ENCODE measurements around the gene ERCC4. TPM values are rescaled to one million over a fixed set of nuclear protein-coding genes. Genes with fewer than 3 reads are reported as not detected.

Gene ERCC4
- total RNA-seq, 1 experiment from 2014 or later, result 7.1 TPM

DNA sequence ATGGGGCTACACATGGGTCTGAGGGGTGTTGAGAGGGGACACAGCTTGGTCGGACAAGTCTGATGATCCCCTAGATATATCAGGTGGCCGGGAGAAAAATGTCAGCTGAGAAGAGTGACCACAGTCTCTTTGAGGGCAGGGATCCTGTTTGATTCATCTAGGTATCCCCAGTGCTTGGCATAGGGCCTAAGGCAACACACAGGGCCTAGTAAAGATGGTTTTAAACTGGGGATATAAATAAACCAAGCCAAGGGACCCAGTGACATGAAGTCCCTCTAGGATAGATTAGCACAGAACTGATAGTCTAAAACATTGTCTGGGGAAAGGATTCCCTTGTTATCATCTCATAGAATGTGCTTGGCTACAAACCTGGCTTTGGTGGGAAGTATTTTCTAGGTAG is 1.4 kb downstream of the ERCC4 start:
- no peaks in the 10 kb centered on the region for H3K27me3 ChIP-seq (replicated peaks; ENCODE audit: control insufficient read depth, insufficient read depth, low read length)
- POLR2A ChIA-PET, result no interaction called here
- H3K36me3 ChIP-seq (ENCODE audit: control insufficient read depth, insufficient read depth, low read length), result no peaks in the 10 kb centered on the region
- CTCF ChIA-PET, result no interaction called here
- H3K36me3 Mint-ChIP-seq (ENCODE audit: insufficient read depth, unreplicated experiment), result peaks cover 5% of the 10 kb centered on the region
- H3K27me3 Mint-ChIP-seq (ENCODE audit: insufficient read depth, unreplicated experiment), result no peaks in the 10 kb centered on the region
- BruUV-seq (replicated peaks), result no TSS peak
- peaks cover 12% of the 10 kb centered on the region for H3K4me1 Mint-ChIP-seq (ENCODE audit: low read depth, unreplicated experiment)
- H3K4me3 Mint-ChIP-seq (ENCODE audit: unreplicated experiment), result peak overlapping the region; percentile 95
- peak overlapping the region; percentile 94 for H3K27ac Mint-ChIP-seq (ENCODE audit: unreplicated experiment)
- no peaks in the 10 kb centered on the region for H3K9me3 Mint-ChIP-seq (ENCODE audit: unreplicated experiment)
- no peaks in the 10 kb centered on the region for H3K4me1 ChIP-seq
- TF ChIP-seq CTCF (IDR thresholded peaks at IDR 0.05; ENCODE audit: insufficient read depth in 1 of 2, low read depth in 1 of 2, low read length in 1 of 2, severe bottlenecking in 1 of 2, unreplicated experiment in 1 of 2), result no peak
- no peaks in the 10 kb centered on the region for H3K9me3 ChIP-seq
- intact Hi-C loops (cut with micrococcal nuclease; ENCODE audit: unreplicated experiment), result loop anchor here (5.0 kb wide), 2 partner anchors 36 to 266 kb away; no protein-coding TSS in a partner anchor
- no peak overlapping the region for H3K4me3 ChIP-seq (ENCODE audit: low read depth, low read length)
- no peak for DNase-seq

DNA sequence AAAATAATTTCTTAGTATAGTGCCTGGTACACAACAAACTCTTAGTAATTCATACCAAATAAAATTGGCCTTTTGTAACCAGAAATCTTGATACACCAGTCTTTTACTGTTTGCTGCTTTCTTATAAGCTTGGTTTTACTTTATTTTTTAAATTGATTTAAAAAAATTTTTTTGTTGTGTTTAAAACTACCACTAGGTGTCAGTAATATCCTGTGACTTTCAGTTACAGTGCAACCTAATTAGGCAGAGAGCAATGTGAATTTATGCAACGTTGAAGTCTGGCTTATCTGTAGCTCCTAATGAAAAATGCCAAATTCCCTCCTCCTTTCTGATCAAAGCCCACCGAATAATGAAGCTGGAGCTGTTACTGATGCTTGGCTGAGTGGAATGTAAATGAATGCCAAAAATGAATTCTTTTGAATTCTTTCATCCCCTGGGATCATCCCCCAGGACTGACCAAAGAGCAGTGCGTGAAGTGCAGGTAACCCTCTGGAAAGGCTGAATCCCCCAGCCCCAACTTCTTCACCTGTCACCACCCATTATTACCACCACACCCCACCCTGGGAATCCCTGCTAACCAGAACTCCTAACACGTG is 3.8 kb downstream of the ERCC4 start:
- CTCF ChIA-PET, result interaction anchor here (1.0 to 1.2 kb wide), 9 partner anchors 10 to 362 kb away, joined by 3 to 11 read pairs (median 5); no protein-coding TSS in a partner anchor
- Mint-ChIP-seq H3K4me1 (ENCODE audit: low read depth, unreplicated experiment) (peaks cover 12% of the 10 kb centered on the region), H3K4me3 (ENCODE audit: unreplicated experiment) (no peak overlapping the region), H3K27me3 (ENCODE audit: insufficient read depth, unreplicated experiment) (no peaks in the 10 kb centered on the region), H3K36me3 (ENCODE audit: insufficient read depth, unreplicated experiment) (peaks cover 5% of the 10 kb centered on the region), H3K9me3 (ENCODE audit: unreplicated experiment) (no peaks in the 10 kb centered on the region), H3K27ac (ENCODE audit: unreplicated experiment) (no peak overlapping the region)
- DNase-seq, result no peak
- intact Hi-C loops (cut with micrococcal nuclease; ENCODE audit: unreplicated experiment), result loop anchor here (1.0 to 5.0 kb wide), 4 partner anchors 34 to 366 kb away; no protein-coding TSS in a partner anchor
- Histone ChIP-seq H3K27me3 (replicated peaks; ENCODE audit: control insufficient read depth, insufficient read depth, low read length) (no peaks in the 10 kb centered on the region), H3K4me1 (no peaks in the 10 kb centered on the region), H3K4me3 (ENCODE audit: low read depth, low read length) (no peak overlapping the region), H3K9me3 (no peaks in the 10 kb centered on the region), H3K36me3 (ENCODE audit: control insufficient read depth, insufficient read depth, low read length) (no peaks in the 10 kb centered on the region)
- TF ChIP-seq CTCF (IDR thresholded peaks at IDR 0.05; ENCODE audit: insufficient read depth in 1 of 2, low read depth in 1 of 2, low read length in 1 of 2, severe bottlenecking in 1 of 2, unreplicated experiment in 1 of 2), result peak; percentile 31 to 53
- POLR2A ChIA-PET, result no interaction called here
- no TSS peak for BruUV-seq (replicated peaks)

- no peak for DNase-seq
- H3K27me3 ChIP-seq (replicated peaks; ENCODE audit: control insufficient read depth, insufficient read depth, low read length), result no peaks in the 10 kb centered on the region
- no peak for TF ChIP-seq CTCF (IDR thresholded peaks at IDR 0.05; ENCODE audit: insufficient read depth in 1 of 2, low read depth in 1 of 2, low read length in 1 of 2, severe bottlenecking in 1 of 2, unreplicated experiment in 1 of 2)
- no peaks in the 10 kb centered on the region for H3K9me3 ChIP-seq
- H3K4me1 Mint-ChIP-seq (ENCODE audit: low read depth, unreplicated experiment), result no peaks in the 10 kb centered on the region
- no peaks in the 10 kb centered on the region for H3K36me3 ChIP-seq (ENCODE audit: control insufficient read depth, insufficient read depth, low read length)
- no peaks in the 10 kb centered on the region for H3K4me1 ChIP-seq
- no peak overlapping the region for H3K27ac Mint-ChIP-seq (ENCODE audit: unreplicated experiment)
- H3K9me3 Mint-ChIP-seq (ENCODE audit: unreplicated experiment), result no peaks in the 10 kb centered on the region
- H3K4me3 Mint-ChIP-seq (ENCODE audit: unreplicated experiment), result no peak overlapping the region
- intact Hi-C loops (cut with micrococcal nuclease; ENCODE audit: unreplicated experiment), result no loop called here
- no peak overlapping the region for H3K4me3 ChIP-seq (ENCODE audit: low read depth, low read length)
- H3K36me3 Mint-ChIP-seq (ENCODE audit: insufficient read depth, unreplicated experiment), result peaks cover 5% of the 10 kb centered on the region
- POLR2A ChIA-PET, result no interaction called here
- no TSS peak for BruUV-seq (replicated peaks)
- CTCF ChIA-PET, result interaction anchor here (0.5 to 1.2 kb wide), 2 partner anchors 11 to 197 kb away, joined by 3 to 4 read pairs; no protein-coding TSS in a partner anchor
- no peaks in the 10 kb centered on the region for H3K27me3 Mint-ChIP-seq (ENCODE audit: insufficient read depth, unreplicated experiment)
These were observed 6.5 kb downstream of the ERCC4 start for GRCh38 chr16:13926464-13926863.

Data from Caco-2 (cell line).